Psoas muscle (tissue), 8 donors: ENCODE data around the gene ZBTB43. TPM values are rescaled to one million over a fixed set of nuclear protein-coding genes. Genes with fewer than 3 reads are reported as not detected.

Source experiments
- ATAC-seq, 4 donors: fragments of 200-7000 bp; cut with Tn5 transposase; one replicate each; pipeline ENCODE4 v1.9.1; 2020; ENCODE audit warnings: moderate library complexity in 3 of 4, mild to moderate bottlenecking in 2 of 4
- DNase-seq, 2 donors: peaks; one replicate each; pipeline ENCODE4 v3.0.0-alpha.2; 2020
- H3K27ac ChIP-seq: fragments of 200-600 bp; one replicate; pipeline ENCODE4 v1.8.0; 2022
- H3K27me3 ChIP-seq, 3 donors: fragments of 200-600 bp in 1 of 3; one replicate each; pipeline versions ENCODE4 v1.6.1 to v1.8.0; 2013 to 2022; ENCODE audit warnings: low read length in 2 of 3, mild to moderate bottlenecking in 2 of 3, moderate library complexity in 1 of 3; ENCODE audit not compliant: insufficient read depth in 3 of 3
- H3K36me3 ChIP-seq, 2 donors: fragments of 200-600 bp in 1 of 2; one replicate each; pipeline versions ENCODE4 v1.6.1 to v1.8.0; 2013 to 2022; ENCODE audit warnings: low read depth in 1 of 2, mild to moderate bottlenecking in 1 of 2, moderate library complexity in 1 of 2; ENCODE audit not compliant: insufficient read depth in 1 of 2
- H3K4me1 ChIP-seq: fragments of 200-600 bp; one replicate; pipeline ENCODE4 v1.8.0; 2022
- H3K4me3 ChIP-seq: fragments of 200-600 bp; one replicate; pipeline ENCODE4 v1.8.0; 2022; ENCODE audit warnings: mild to moderate bottlenecking
- H3K9me3 ChIP-seq: fragments of 200-600 bp; one replicate; pipeline ENCODE4 v1.8.0; 2022
- WGBS, 3 donors: extraction: QIAGEN DNeasy Blood & Tissue Kit; methylation state at CpG; one replicate each; pipeline versions ENCODE4 v1.1.6 to v1.1.7; 2013; 5-methylcytosine and 5-hydroxymethylcytosine counted together
- intact Hi-C, 2 donors: fragments of 100-400 bp; cut with DNase I; formaldehyde crosslinking; loops; one replicate each; pipeline versions ENCODE4 v1.11.0 to v1.14.2; 2022
- polyA plus RNA-seq, 3 donors: library from polyadenylated mRNA; stranded (reverse); fragments of 200-250 nt; gene quantifications; one replicate each; pipeline ENCODE4 v1.2.3, GENCODE V29; 2013
- total RNA-seq, 4 donors: library from RNA; stranded (reverse); fragmentation: NEBNext Ultra II Directional in 2 of 4; extraction: Animal tissue kit (Norgen Biotek cat#: 25700) in 2 of 4; gene quantifications; one replicate each; pipeline versions ENCODE4 v1.2.1 to v1.2.4, GENCODE V29; 2021 to 2023
- TF ChIP-seq, protein P1 (sequence below): fragments of 200-600 bp; IDR thresholded peaks from one replicate; pipeline ENCODE4 v1.8.0; 2022; ENCODE audit warnings: antibody characterized with exemption
- donor health status: healthy with polysubstance abuse.
- donor health status: DM: no; HTN: no; CAD: no; lungs with moderate emphysema.
- donor health status: Bipolar disorder and iron deficiency.
- donor health status: healthy.
- donor health status: DM: yes; HTN: yes; CAD: no.
- donor health status: DM: no; HTN: no; CAD: no.
- donor health status: DM: no; HTN: no; CAD: no.
- donor health status: DM: yes; HTN: yes; CAD: no.

ZBTB43 gene
- total and polyA plus RNA-seq, 7 donors: 19.5 to 98.3 (median 48.2) TPM

DNA sequence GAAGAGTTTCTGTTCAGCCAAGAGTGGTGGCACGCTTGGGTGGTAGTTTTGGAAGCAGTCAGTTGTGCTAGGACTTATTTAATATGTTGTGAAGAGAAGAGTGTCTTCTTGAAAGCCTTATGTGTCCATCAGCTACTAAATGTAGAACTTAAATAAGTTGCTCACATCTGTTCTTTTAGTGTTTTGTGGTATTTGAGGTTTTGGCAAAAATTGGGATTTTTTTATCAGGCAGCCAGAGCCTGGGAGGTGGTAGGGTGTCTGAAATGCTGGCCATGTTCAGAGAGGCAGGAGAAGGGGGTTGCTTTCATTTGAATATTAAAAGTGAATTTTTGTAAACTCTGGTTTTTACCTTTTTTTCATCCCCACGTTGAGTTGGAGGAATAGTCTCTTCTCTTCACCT is 31.4 kb downstream of the ZBTB43 start:
- Histone ChIP-seq H3K4me1 (peaks cover 64% of the 10 kb centered on the region), H3K27ac (no peak overlapping the region), H3K27me3 (no peaks in the 10 kb centered on the region), H3K9me3 (no peaks in the 10 kb centered on the region), H3K4me3 (peak overlapping the region; percentile 45), H3K36me3 (peaks cover 12 to 69% of the 10 kb centered on the region in 2 donors)
- TF ChIP-seq, protein P1, sequence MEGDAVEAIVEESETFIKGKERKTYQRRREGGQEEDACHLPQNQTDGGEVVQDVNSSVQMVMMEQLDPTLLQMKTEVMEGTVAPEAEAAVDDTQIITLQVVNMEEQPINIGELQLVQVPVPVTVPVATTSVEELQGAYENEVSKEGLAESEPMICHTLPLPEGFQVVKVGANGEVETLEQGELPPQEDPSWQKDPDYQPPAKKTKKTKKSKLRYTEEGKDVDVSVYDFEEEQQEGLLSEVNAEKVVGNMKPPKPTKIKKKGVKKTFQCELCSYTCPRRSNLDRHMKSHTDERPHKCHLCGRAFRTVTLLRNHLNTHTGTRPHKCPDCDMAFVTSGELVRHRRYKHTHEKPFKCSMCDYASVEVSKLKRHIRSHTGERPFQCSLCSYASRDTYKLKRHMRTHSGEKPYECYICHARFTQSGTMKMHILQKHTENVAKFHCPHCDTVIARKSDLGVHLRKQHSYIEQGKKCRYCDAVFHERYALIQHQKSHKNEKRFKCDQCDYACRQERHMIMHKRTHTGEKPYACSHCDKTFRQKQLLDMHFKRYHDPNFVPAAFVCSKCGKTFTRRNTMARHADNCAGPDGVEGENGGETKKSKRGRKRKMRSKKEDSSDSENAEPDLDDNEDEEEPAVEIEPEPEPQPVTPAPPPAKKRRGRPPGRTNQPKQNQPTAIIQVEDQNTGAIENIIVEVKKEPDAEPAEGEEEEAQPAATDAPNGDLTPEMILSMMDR: no peak
- intact Hi-C loops: no loop called here
- 53 to 88% (median 68%) methylated on average over 2 of the region's 2 CpGs for WGBS, 3 donors
- DNase-seq: no peak
- ATAC-seq: no peak

DNA sequence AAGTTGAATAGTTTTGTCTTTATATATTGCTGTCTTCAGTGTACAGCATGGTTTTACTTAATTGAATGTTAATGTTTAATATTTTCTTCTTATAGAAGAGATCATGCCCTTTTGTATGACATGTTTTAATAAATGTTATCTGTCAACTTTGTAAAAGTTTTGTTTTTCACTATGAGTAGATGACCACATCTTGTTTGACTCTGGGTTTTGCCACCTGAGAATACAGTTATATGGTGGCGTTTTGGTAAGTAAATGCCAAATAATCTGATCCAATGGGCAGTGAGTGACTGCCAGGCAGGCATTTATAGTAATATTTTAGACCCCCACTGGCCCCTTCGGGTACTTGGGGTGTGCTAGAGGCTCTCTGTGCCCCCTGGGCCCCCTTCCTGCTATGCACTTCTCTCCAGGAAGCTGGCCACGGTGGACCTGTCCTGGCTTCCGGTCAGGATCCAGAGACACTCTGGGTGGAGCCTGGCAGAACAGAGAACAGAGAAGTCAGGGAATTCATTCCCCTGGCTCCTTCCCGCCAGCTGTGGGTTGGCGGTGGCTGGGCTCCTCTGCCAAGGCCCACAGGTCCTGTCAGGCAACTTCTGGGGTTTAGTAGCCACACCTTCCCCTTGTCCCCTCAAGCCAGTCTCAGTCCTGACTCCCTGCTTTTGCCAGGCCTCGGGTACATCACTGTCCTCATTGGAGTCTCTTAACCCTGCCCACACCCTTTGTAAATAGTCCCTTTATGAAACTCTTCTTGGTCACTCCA is 33.4 kb downstream of the ZBTB43 start:
- WGBS, 3 donors: 52 to 62% (median 56%) methylated on average over 7 of the region's 7 CpGs
- H3K27ac ChIP-seq: peak overlapping the region; percentile 23
- H3K4me3 ChIP-seq: peak overlapping the region; percentile 32
- DNase-seq (no peak), ATAC-seq (peak in 1 of 4 donors; percentile 4)
- intact Hi-C loops: no loop called here
- H3K9me3 ChIP-seq: no peaks in the 10 kb centered on the region
- TF ChIP-seq, protein P1: no peak
- peaks cover 6 to 51% of the 10 kb centered on the region in 2 donors for H3K36me3 ChIP-seq
- no peaks in the 10 kb centered on the region for H3K27me3 ChIP-seq
- H3K4me1 ChIP-seq: peaks cover 68% of the 10 kb centered on the region

DNA sequence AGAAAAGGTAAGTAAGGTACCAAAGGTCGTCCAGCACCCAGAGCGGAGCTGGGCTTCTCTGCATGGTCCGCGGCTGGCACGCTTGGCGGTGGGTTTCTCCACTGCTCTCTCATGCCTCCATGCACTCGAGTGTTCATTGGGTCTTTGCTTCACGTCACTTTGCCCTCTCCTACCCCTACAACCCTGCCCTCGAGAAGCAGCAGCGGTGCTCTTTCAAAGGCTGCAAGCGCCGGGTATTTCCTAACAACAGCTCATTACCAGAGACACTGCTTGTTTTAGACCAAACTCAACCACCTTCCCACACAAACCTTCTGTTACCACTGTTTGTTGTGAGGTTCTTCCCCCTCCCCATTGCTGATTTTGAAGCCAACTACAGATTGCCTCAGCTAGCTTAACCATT is 34.1 kb downstream of the ZBTB43 start:
- Histone ChIP-seq H3K27ac (no peak overlapping the region), H3K9me3 (no peaks in the 10 kb centered on the region), H3K4me1 (peaks cover 68% of the 10 kb centered on the region), H3K27me3 (no peaks in the 10 kb centered on the region), H3K4me3 (no peak overlapping the region), H3K36me3 (peaks cover 6 to 45% of the 10 kb centered on the region in 2 donors)
- DNase-seq: no peak
- WGBS, 3 donors: 92 to 96% (median 93%) methylated on average over 12 of the region's 12 CpGs
- intact Hi-C loops: no loop called here
- TF ChIP-seq, protein P1: no peak
- peak in 1 of 4 donors; percentile 7 for ATAC-seq

DNA sequence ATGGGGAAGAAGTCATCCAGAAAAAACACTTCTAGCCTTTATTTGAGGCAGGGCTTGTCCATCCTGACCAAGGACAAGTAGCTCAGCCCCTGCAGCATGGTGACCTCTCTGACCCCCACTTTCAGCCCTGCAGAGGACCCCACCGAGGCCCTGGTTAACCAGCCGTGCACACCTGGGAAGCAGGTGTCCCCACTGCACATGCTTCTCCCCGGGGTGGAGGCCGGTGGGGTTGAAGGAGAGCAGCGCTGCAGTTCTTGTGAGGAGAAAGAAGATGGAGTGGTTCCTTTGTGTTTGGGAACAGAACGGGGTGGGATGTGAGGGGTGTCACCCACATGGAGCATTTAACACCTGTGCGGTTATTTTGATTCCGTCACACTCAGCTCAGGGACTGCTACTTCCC is 34.5 kb downstream of the ZBTB43 start:
- Histone ChIP-seq H3K36me3 (peaks cover 4 to 41% of the 10 kb centered on the region in 2 donors), H3K9me3 (no peaks in the 10 kb centered on the region), H3K4me1 (peaks cover 68% of the 10 kb centered on the region), H3K27me3 (no peaks in the 10 kb centered on the region), H3K4me3 (no peak overlapping the region), H3K27ac (no peak overlapping the region)
- ATAC-seq (no peak), DNase-seq (no peak)
- WGBS, 3 donors: 78 to 89% (median 83%) methylated on average over 8 of the region's 8 CpGs
- TF ChIP-seq, protein P1: no peak
- intact Hi-C loops: no loop called here
